GM18519 (cell line): ENCODE results near the gene MAPK8.

Source experiments
- ATAC-seq: cut with Tn5 transposase; IDR thresholded peaks from one replicate; pipeline ENCODE4 v1.9.1; 2021; ENCODE audit warnings: mild to moderate bottlenecking, moderate library complexity; ENCODE audit not compliant: unreplicated experiment, low FRiP score

The MAPK8 gene

GRCh38 chr10:48444861-48445841 lies 138.7 kb downstream of the MAPK8 start:
- no peak for ATAC-seq

- no peak for ATAC-seq
Measured at GRCh38 chr10:48445932-48446331, 139.5 kb downstream of the MAPK8 start.

GRCh38 chr10:48446785-48447184 lies 140.3 kb downstream of the MAPK8 start:
- no peak for ATAC-seq

GRCh38 chr10:48447356-48448215 lies 141.1 kb downstream of the MAPK8 start:
- no peak for ATAC-seq

- ATAC-seq = no peak
Measured at GRCh38 chr10:48448796-48449195, 142.3 kb downstream of the MAPK8 start.

- no peak for ATAC-seq
Measured at GRCh38 chr10:48449501-48450232, 143.2 kb downstream of the MAPK8 start.

GRCh38 chr10:48450233-48450740 lies 143.8 kb downstream of the MAPK8 start:
- ATAC-seq = no peak

GRCh38 chr10:48450741-48451466 lies 144.4 kb downstream of the MAPK8 start:
- ATAC-seq = no peak

- ATAC-seq = no peak
Measured at GRCh38 chr10:48451969-48452878, 145.7 kb downstream of the MAPK8 start.

- ATAC-seq = no peak
Measured at GRCh38 chr10:48452879-48453412, 146.5 kb downstream of the MAPK8 start.

- ATAC-seq = no peak
Measured at GRCh38 chr10:48453451-48454301, 147.2 kb downstream of the MAPK8 start.

GRCh38 chr10:48454302-48455054 lies 148.0 kb downstream of the MAPK8 start:
- ATAC-seq = no peak

GRCh38 chr10:48455055-48455391 lies 148.5 kb downstream of the MAPK8 start:
- no peak for ATAC-seq

GRCh38 chr10:48455392-48456151 lies 149.1 kb downstream of the MAPK8 start:
- no peak for ATAC-seq

GRCh38 chr10:48456361-48456804 lies 149.9 kb downstream of the MAPK8 start:
- ATAC-seq = no peak
